Fibroblast of skin of left quadriceps (primary cell): ENCODE measurements around the gene CCER1.

Experiments used
- DNase-seq, 2 experiments: peaks; one replicate each; pipeline ENCODE4 v3.0.0-alpha.2; 2013; ENCODE audit warnings: low read depth in 2 of 2

The CCER1 gene

GRCh38 chr12:90921536-90921935 lies 33.4 kb downstream of the CCER1 start:
- DNase-seq = no peak

DNA sequence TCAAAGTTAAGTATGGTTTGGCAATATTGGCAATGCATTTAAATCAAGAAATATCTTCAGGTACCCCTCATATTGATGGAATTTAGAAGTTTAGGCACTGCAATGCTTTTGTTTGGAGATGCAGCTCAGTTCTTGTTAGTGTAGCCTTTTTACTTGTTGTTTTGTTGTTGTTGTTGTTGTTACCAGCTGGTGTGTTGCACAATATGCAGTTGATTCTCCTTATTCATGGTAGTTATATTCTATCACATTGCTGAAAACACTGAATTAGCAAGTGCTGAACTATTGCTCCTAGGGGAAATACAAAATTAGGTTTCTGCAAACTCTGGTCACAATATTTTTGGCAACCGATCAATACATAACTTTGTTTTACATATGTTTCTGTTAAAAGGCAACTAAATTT lies 34.8 kb downstream of the CCER1 start:
- DNase-seq = no peak

DNA sequence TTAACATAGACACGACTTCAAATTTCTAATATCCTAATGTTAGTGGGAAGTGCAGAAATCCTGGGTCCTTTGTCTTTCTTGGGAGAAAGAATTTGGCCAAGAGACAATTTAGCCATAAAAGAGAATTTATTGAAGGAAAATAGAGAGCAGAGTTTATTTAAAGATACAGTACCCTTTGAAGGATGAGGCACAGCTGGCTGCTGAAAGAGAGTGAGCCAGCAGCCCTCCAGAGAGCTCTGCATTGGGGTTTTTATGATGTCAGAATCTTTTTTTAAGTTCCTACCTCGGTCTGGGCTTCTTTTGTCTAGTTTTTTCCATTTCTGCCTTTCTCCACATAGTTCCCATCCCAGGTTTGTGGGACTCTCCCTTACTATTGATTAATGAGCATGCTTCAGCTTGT lies 37.5 kb downstream of the CCER1 start:
- no peak for DNase-seq

GRCh38 chr12:90916516-90916915 lies 38.5 kb downstream of the CCER1 start:
- DNase-seq = no peak

DNA sequence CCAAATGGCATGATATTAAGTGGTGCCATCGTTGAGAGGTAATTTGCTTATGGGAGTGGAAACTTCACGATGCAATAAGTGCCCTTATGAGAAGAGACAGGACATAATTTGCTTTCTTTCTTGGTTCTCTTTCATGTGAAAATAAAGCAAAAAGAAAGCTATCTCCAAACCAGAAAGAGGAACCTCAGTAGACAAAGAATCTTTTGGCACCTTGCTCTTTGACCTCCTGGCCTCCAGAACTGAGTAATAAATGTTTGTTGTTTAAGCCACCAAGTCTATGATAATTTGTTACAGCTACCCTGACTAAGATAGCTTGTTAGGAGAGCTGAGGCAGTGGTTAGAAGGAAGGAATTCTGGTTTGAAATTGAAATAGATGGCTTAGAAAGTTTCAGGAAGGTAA lies 39.6 kb downstream of the CCER1 start:
- DNase-seq = no peak

DNA sequence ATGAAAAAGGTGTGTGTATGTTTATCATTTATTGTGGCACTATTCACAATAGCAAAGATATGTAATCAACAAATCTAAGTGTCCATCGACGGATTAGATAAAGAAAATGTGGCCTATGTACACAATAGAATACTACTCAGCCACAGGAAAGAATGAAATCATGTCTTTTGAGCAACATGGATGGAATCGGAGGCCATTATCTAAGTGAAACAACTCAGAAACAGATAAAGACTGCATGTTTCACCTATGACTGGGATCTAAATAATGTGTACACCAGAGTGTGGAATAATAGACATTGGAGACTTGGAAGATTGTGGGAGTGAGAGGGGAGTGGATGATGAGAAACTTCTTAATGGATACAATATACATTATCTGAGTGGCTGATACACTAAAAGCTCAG lies 44.0 kb downstream of the CCER1 start:
- no peak for DNase-seq

DNA sequence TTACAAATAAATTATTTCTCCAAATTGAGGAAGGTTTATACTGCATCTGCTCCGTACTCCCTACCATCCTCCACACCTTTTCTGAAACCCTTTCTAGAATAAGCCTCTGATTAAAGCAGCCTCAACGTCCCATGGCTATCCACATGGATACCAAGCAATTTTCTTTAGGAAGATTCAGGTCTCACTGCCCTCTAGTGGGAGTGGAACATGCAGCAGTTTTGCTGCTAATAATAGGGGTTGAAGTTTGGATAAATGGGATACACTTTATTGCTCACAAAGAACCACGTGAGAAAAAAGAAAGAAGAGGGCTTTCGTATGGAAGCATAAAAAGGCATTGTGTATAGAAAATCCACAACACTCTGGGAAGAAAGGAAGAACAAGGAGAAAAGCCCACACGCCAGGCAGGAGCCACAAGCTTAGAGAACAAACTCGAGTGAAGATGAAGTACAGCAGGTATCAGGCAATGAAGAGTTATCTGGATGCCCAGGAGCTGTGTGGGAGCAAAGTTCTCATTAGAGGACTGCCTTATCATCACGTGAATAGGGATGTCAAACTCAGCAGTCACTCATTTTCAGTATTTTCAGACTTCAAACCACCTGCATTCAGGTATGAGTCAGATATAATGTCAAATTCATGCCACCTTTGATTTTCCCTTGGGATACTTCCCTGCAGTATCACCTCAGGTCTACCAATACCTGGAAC lies 45.8 kb downstream of the CCER1 start:
- DNase-seq = peak in 1 of 2 experiments; percentile 27

GRCh38 chr12:90908465-90908864 lies 46.5 kb downstream of the CCER1 start:
- DNase-seq = peak in 1 of 2 experiments; percentile 10

- peak in 1 of 2 experiments; percentile 9 for DNase-seq
Observed at GRCh38 chr12:90905691-90906370, 49.1 kb downstream of the CCER1 start.

DNA sequence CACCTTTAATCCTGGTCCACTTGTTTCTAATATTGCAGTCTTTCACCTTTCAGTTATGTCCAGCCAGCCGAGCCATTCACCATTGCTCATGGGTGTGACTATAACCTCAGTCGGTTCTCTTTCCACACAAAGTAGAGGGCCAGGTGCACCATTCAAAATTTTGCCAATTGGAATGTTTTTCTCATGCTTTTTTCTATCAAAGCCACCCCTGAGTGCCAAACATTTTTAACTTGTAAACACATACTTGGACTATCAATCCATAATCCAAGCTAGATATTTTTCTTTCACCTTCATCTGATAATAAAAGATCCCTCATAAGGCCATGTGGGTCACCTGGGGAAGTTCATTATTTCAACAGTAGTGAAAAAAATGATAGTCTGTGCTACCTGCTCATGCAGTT lies 52.4 kb downstream of the CCER1 start:
- no peak for DNase-seq
